Muscle of leg (tissue), 11 donors: Measurements from ENCODE around the gene PPP2R5C. TPM values are rescaled to one million over a fixed set of nuclear protein-coding genes. Genes with fewer than 3 reads are reported as not detected.

Source experiments
- DNase-seq: peaks from one replicate; pipeline ENCODE4 v3.0.0; 2013
- H3K27ac ChIP-seq: one replicate; pipeline ENCODE4 v1.5.1; 2013; ENCODE audit warnings: mild to moderate bottlenecking, low read length, control low read depth
- H3K27me3 ChIP-seq: one replicate; pipeline ENCODE4 v1.6.1; 2013; ENCODE audit warnings: low read length; ENCODE audit not compliant: control insufficient read depth, insufficient read depth
- H3K36me3 ChIP-seq: one replicate; pipeline ENCODE4 v1.6.1; 2013; ENCODE audit warnings: low read length; ENCODE audit not compliant: control insufficient read depth, insufficient read depth
- H3K4me1 ChIP-seq: one replicate; pipeline ENCODE4 v1.6.1; 2013; ENCODE audit warnings: low read length; ENCODE audit not compliant: control insufficient read depth, insufficient read depth
- H3K4me3 ChIP-seq: one replicate; pipeline ENCODE4 v1.5.1; 2013; ENCODE audit warnings: low read length, control low read depth
- H3K9me3 ChIP-seq: replicated peaks from 2 replicates; pipeline ENCODE4 v1.6.1; 2013; ENCODE audit warnings: low read depth, low read length; ENCODE audit not compliant: control insufficient read depth
- WGBS: methylation state at CpG from one replicate; pipeline ENCODE4 v1.1.5; 2013; ENCODE audit warnings: missing lambda C conversion rate; ENCODE audit not compliant: insufficient coverage; 5-methylcytosine and 5-hydroxymethylcytosine counted together
- polyA plus RNA-seq, 8 donors: library from polyadenylated mRNA; unstranded; fragments of 120-200 nt; gene quantifications; one replicate each; pipeline versions ENCODE4 v1.2.1 to v1.2.3, GENCODE V29; 2013; ENCODE audit warnings: inconsistent platforms in 1 of 8, low replicate concordance in 1 of 8; ENCODE audit not compliant: insufficient read length in 8 of 8, insufficient read depth in 1 of 8
- total RNA-seq: library from RNA; stranded (reverse); fragments of 120-200 nt; gene quantifications from one replicate; pipeline ENCODE4 v1.2.4, GENCODE V29; 2013

The PPP2R5C gene
- total and polyA plus RNA-seq, 9 donors: 56.9 to 79.7 (median 65.9) TPM

DNA sequence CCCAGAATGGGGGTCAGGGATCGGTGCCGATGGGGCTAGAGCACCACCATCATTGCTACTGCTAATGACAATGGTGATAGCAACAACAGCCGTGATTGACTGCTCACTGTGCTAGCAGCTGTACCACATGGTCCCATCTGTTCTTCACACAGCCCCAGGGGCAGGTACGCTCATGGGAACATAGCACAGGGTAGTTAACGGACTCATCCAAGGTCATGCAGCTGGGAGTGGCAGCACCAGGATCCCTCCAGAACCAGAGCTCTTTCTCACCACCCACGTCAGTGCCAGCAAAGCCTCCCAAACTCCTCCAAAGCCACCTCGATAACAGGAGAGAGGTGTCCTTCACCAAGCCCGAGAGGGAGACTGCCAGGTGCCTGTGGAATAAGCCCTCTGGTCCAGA lies 191.6 kb downstream of the PPP2R5C start:
- no peaks in the 10 kb centered on the region for H3K9me3 ChIP-seq
- H3K27ac ChIP-seq: no peak overlapping the region
- H3K27me3 ChIP-seq: no peaks in the 10 kb centered on the region
- H3K4me3 ChIP-seq: no peak overlapping the region
- no peaks in the 10 kb centered on the region for H3K36me3 ChIP-seq
- DNase-seq: no peak
- H3K4me1 ChIP-seq: peaks cover 9% of the 10 kb centered on the region
- WGBS: 76% methylated on average over 8 of the region's 8 CpGs

DNA sequence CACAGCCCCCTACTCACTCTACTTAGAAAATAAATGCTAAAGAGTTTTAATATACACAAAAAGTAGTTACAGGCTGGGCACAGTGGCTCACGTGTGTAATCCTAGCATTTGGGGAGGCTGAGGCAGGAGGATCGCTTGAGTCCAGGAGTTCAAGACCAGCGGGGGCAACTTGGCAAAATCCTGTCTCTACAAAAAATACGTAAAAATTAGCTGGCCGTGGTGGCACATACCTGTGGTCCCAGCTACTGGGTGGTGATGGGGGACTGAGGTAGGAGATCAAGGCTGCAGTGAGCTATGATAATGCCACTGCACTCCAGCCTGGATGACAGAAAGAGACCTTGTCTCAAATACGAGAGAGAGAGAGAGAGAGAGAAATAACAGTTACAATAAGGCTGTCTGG lies 193.0 kb downstream of the PPP2R5C start:
- Histone ChIP-seq H3K4me1 (no peaks in the 10 kb centered on the region), H3K9me3 (no peaks in the 10 kb centered on the region), H3K27ac (no peak overlapping the region), H3K36me3 (no peaks in the 10 kb centered on the region), H3K27me3 (no peaks in the 10 kb centered on the region), H3K4me3 (no peak overlapping the region)
- DNase-seq: no peak
- 92% methylated on average over 5 of the region's 6 CpGs for WGBS

DNA sequence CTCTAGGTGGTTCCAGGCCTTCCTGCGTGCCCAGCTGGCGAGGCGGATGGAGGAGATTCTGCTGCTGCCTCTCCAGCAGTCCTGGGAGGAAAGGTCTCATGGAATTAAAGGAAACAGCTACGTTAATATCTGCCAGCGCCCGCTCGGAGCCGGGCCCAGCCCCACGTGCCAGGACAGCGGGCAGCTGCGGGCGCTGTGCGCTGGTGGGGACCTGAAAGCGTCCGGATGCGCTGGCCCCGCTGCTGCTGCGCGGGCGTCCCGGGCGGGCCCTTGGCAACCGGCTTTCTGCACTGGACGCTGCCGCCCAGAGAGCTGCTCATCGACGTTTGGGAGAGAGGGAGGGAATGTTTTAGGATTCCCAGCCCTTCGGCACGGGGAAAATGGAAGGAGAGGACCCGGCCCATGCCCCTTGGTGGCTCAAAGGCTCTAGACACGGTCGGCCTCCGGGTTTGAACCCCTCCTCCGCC lies 194.2 kb downstream of the PPP2R5C start:
- Histone ChIP-seq H3K9me3 (no peaks in the 10 kb centered on the region), H3K36me3 (no peaks in the 10 kb centered on the region), H3K27ac (no peak overlapping the region), H3K4me1 (no peaks in the 10 kb centered on the region), H3K4me3 (no peak overlapping the region), H3K27me3 (no peaks in the 10 kb centered on the region)
- WGBS: 79% methylated on average over 27 of the region's 34 CpGs
- no peak for DNase-seq

DNA sequence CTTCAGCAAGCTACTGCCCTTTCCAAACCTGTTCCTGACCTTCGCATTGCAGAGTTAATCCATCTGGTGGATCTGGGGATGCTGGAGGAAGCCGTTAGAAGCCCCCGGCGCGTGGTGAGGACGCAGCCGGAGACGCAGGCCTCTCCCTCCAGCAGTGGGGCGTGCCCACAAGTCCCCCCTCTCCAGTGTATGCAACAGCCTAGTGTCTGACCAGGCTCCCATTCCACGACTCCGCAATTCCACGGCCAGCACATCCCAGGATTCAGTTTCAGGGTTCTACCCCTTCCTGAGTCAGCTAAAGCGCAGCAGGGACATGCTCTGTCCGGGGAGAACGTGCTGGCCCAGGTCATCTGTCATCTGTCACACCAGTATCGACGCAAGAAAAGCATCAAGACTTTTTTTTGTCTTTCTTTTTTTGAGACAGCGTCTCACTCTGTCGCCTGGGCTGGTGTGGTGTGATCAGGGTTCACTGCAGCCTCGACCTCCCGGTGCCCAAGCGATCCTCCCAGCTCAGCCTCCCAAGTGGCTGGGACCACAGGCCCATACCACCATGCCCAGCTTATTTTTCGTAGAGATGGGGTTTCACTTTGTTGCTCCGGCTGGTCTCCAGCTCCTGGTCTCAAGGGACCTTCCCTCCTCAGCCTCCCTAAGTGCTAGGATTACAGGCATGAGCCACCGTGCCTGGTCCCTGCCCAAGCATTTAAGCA lies 194.8 kb downstream of the PPP2R5C start:
- no peak overlapping the region for H3K27ac ChIP-seq
- peaks cover 2% of the 10 kb centered on the region for H3K4me1 ChIP-seq
- H3K36me3 ChIP-seq: no peaks in the 10 kb centered on the region
- H3K27me3 ChIP-seq: no peaks in the 10 kb centered on the region
- H3K4me3 ChIP-seq: no peak overlapping the region
- no peaks in the 10 kb centered on the region for H3K9me3 ChIP-seq
- 75% methylated on average over 21 of the region's 25 CpGs for WGBS
- no peak for DNase-seq

DNA sequence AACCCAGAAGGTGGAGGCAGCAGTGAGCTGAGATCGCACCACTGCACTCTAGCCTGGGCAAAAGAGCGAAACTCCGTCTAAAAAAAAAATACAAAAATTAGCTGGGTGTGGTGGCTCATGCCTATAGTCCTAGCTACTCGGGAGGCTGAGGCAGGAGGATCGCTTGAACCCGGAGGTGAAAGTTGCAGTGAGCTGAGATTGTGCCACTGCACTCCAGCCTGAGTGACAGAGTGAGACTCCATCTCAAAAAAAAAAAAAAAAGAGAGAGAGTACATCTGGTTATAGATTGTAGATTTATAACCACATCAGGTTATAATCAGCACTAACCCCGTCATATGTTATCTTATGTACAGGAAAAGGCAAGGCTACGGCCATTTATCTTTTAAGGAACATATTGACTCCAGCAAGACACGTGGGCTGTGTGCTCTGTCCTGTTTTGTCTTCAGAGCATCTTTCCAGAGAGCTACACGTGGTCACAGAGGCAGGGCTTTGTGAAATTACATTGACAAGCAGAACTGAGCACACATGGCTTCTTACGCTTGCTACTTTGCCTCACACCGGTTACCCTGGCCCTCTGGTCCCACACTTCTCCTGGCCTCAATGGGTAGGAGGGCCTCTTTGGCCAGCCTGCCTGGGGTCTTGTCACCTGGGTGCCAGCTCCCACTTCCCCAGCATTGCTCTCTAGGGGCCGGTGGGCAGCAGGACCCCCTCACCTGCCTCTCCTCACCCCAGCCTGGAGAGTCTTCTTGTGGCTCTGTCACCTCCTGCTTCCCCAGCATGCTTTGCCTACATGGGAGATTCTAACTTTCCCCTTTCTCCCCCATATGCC lies 196.1 kb downstream of the PPP2R5C start:
- 61% methylated on average over 5 of the region's 13 CpGs for WGBS

GRCh38 chr14:101958418-101959180 lies 197.1 kb downstream of the PPP2R5C start:
- H3K27ac ChIP-seq: no peak overlapping the region
- H3K9me3 ChIP-seq: no peaks in the 10 kb centered on the region
- no peaks in the 10 kb centered on the region for H3K36me3 ChIP-seq
- H3K4me1 ChIP-seq: peaks cover 13% of the 10 kb centered on the region
- no peaks in the 10 kb centered on the region for H3K27me3 ChIP-seq
- no peak overlapping the region for H3K4me3 ChIP-seq
- WGBS: 85% methylated on average over 4 of the region's 11 CpGs
- DNase-seq: no peak

More for the DNA sequence above, 196.1 kb downstream of the PPP2R5C start:
- no peaks in the 10 kb centered on the region for H3K36me3 ChIP-seq
- peaks cover 9% of the 10 kb centered on the region for H3K4me1 ChIP-seq
- H3K27me3 ChIP-seq: no peaks in the 10 kb centered on the region
- H3K9me3 ChIP-seq: no peaks in the 10 kb centered on the region
- DNase-seq: no peak
- H3K4me3 ChIP-seq: no peak overlapping the region
- no peak overlapping the region for H3K27ac ChIP-seq

- Histone ChIP-seq H3K4me1 (peaks cover 19% of the 10 kb centered on the region), H3K27ac (no peak overlapping the region), H3K27me3 (no peaks in the 10 kb centered on the region), H3K4me3 (no peak overlapping the region), H3K9me3 (no peaks in the 10 kb centered on the region), H3K36me3 (no peaks in the 10 kb centered on the region)
- DNase-seq: no peak
- no CpG with 5 or more reads among the region's 2 CpGs for WGBS
Observed at GRCh38 chr14:101959277-101959676, 197.8 kb downstream of the PPP2R5C start.

DNA sequence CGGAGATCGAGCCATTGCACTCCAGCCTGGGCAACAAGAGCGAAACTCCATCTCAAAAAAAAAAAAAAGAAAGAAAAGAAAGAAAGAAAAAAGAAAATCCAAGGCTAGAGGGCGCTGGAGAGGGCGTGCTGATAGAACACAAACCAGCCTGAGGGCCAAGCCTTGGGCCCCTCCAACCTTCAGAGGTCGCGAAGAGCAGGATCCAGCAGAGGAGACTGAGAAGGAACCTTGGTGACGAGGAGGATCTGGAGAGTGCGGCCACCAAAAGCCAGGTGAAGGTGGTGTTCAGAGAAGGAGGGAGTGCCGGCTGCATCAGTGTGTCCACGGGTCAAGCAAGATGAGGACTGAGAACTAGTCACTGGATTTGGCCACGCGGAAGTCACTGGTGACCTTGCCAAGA lies 198.7 kb downstream of the PPP2R5C start:
- H3K36me3 ChIP-seq: no peaks in the 10 kb centered on the region
- no peaks in the 10 kb centered on the region for H3K9me3 ChIP-seq
- peaks cover 19% of the 10 kb centered on the region for H3K4me1 ChIP-seq
- H3K27ac ChIP-seq: no peak overlapping the region
- no peaks in the 10 kb centered on the region for H3K27me3 ChIP-seq
- no peak overlapping the region for H3K4me3 ChIP-seq
- DNase-seq: no peak
- WGBS: 53% methylated on average over 10 of the region's 13 CpGs

DNA sequence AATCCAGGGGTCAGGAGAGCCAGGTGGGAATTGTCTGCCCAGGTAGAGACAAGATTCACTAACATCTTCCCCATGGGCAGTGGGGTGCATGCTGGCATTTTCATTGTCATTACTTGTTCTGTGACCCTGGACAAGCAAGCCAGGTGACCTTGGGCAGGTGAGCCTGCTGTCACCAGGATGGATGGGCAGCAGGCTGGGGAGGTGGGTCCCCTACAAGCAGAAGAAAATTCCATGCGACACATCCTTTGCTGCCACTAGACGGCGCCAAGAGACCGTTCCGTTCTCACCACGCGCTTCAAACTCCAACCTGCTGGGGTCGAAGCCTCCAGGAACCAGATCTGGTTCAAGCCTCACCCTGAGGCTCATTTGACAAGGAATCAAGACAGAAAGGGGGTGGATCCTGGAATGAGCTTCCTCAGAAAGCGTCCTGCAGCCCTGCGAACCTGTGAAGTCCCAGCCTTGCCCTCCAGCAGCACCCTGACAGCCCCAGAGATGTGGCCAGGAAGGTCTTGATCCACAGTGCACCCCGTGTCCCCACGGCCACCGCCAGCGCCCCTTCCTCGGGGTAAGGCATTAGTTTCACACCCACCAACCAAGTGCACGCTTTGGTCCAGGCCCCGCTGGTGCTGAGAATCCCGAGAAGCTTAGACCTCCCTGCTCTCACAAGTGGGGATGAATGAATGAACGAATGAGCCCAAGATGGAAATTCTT lies 199.7 kb downstream of the PPP2R5C start:
- DNase-seq: peak; percentile 81
- H3K9me3 ChIP-seq: no peaks in the 10 kb centered on the region
- peaks cover 23% of the 10 kb centered on the region for H3K4me1 ChIP-seq
- no peaks in the 10 kb centered on the region for H3K27me3 ChIP-seq
- no peak overlapping the region for H3K27ac ChIP-seq
- H3K4me3 ChIP-seq: no peak overlapping the region
- WGBS: 0% methylated on average over 9 of the region's 19 CpGs
- no peaks in the 10 kb centered on the region for H3K36me3 ChIP-seq
